ENCODE measurements around the gene FMNL2. TPM values are rescaled to one million over a fixed set of nuclear protein-coding genes. Genes with fewer than 3 reads are reported as not detected.

The FMNL2 gene
- total and polyA plus RNA-seq, 2 of the 4 experiments (the other 2 are of a cell fraction) = 10.9 to 11.4 TPM

DNA sequence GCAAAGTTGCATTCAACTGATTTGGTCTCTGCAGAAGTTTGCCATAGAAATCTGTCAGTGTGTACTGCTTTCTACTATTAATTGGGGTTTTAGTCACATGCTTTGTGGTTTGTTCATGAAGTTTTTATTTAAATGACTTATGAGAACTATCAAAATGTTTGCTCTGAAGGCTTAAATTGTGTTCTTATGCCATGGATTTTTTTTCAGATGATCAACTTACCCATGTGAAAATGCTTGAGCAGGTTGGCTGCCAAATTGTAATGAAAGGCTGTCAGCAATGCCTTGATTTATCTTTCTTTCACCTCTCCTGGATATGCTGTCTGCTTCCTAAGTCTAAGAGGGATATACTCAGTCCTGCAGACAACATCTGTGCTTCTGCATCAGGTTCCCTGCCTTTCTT lies 50.7 kb downstream of the FMNL2 start:
- dilution Hi-C loops (cut with HindIII; ENCODE audit: low sequenced_read_pairs, unreplicated experiment) = no loop called here

More for the DNA sequence above, 50.7 kb downstream of the FMNL2 start:
- H3K36me3 ChIP-seq (ENCODE audit: control insufficient read depth, insufficient read depth, low read length) = no peaks in the 10 kb centered on the region
- in situ Hi-C loops (cut with MboI; ENCODE audit: low sequenced_read_pairs) (no loop called here), intact Hi-C loops (cut with micrococcal nuclease) (no loop called here)
- no peak overlapping the region for H2BK15ac ChIP-seq (ENCODE audit: low read depth, low read length)
- no peak overlapping the region for H4K91ac ChIP-seq (ENCODE audit: insufficient read depth, low read depth, low read length)
- H3K23ac ChIP-seq (ENCODE audit: low read depth, low read length) = no peak overlapping the region
- no peak overlapping the region for H3K4ac ChIP-seq (ENCODE audit: low read depth, low read length)
- DNase-seq (no peak), ATAC-seq (ENCODE audit: low read depth) (no peak)
- no peak overlapping the region for H2AK9ac ChIP-seq (replicated peaks; ENCODE audit: low read depth, low read length, poor library complexity)
- H3K27me3 ChIP-seq (ENCODE audit: control insufficient read depth, insufficient read depth, low read length) = no peaks in the 10 kb centered on the region
- POLR2A ChIA-PET (ENCODE audit: unreplicated experiment) = no interaction called here
- H2BK20ac ChIP-seq (ENCODE audit: low read depth, low read length) = no peak overlapping the region
- H3K14ac ChIP-seq (replicated peaks; ENCODE audit: low read depth, low read length) = no peak overlapping the region
- no peak overlapping the region for H3K4me3 ChIP-seq (ENCODE audit: insufficient read depth, low read depth, low read length)
- no peak overlapping the region for H4K8ac ChIP-seq (ENCODE audit: low read depth in 2 of 2, low read length in 2 of 2)
- H2BK120ac ChIP-seq (ENCODE audit: low read depth, low read length) = no peak overlapping the region
- no peak overlapping the region for H2BK5ac ChIP-seq (ENCODE audit: low read depth, low read length, poor library complexity, severe bottlenecking)
- CTCF ChIA-PET = no interaction called here
- H3K4me1 ChIP-seq (ENCODE audit: control insufficient read depth, insufficient read depth, low read length) = peaks cover 5% of the 10 kb centered on the region; the same call in 1 of the 2 replicates
- no peaks in the 10 kb centered on the region for H3K9me3 ChIP-seq (ENCODE audit: control insufficient read depth, insufficient read depth, low read length)
- H3K9me1 ChIP-seq (ENCODE audit: insufficient read depth, low read length) = no peaks in the 10 kb centered on the region
- no TSS peak for BruUV-seq (replicated peaks)
- H3K9ac ChIP-seq (ENCODE audit: low read depth, low read length) = no peak overlapping the region
- H3K79me1 ChIP-seq (ENCODE audit: low read depth in 1 of 2, low read length in 2 of 2) = peaks cover 21 to 25% of the 10 kb centered on the region in 2 experiments
- no peak overlapping the region for H3K27ac ChIP-seq (ENCODE audit: insufficient read depth, low read length)
- no peak overlapping the region for H3K56ac ChIP-seq (ENCODE audit: extremely low read depth, insufficient read depth, low read length)
- H2AFZ ChIP-seq (replicated peaks; ENCODE audit: low read length, poor library complexity) = no peak overlapping the region
- H3K4me2 ChIP-seq (ENCODE audit: low read depth, low read length) = no peak overlapping the region
- TF ChIP-seq POLR2A (IDR thresholded peaks at IDR 0.05; ENCODE audit: low read depth, low read length) (no peak), RAD21 (IDR thresholded peaks at IDR 0.05; ENCODE audit: low read length) (no peak), MXI1 (IDR thresholded peaks at IDR 0.05; ENCODE audit: borderline replicate concordance, low read depth, low read length) (no peak), FOS (IDR thresholded peaks at IDR 0.05; ENCODE audit: low read depth, low read length) (no peak)
- TF ChIP-seq, protein P1, sequence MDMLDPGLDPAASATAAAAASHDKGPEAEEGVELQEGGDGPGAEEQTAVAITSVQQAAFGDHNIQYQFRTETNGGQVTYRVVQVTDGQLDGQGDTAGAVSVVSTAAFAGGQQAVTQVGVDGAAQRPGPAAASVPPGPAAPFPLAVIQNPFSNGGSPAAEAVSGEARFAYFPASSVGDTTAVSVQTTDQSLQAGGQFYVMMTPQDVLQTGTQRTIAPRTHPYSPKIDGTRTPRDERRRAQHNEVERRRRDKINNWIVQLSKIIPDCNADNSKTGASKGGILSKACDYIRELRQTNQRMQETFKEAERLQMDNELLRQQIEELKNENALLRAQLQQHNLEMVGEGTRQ (IDR thresholded peaks at IDR 0.05; ENCODE audit: low read depth, low read length) = no peak
- TF ChIP-seq, protein P2, sequence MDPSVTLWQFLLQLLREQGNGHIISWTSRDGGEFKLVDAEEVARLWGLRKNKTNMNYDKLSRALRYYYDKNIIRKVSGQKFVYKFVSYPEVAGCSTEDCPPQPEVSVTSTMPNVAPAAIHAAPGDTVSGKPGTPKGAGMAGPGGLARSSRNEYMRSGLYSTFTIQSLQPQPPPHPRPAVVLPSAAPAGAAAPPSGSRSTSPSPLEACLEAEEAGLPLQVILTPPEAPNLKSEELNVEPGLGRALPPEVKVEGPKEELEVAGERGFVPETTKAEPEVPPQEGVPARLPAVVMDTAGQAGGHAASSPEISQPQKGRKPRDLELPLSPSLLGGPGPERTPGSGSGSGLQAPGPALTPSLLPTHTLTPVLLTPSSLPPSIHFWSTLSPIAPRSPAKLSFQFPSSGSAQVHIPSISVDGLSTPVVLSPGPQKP (IDR thresholded peaks at IDR 0.05; ENCODE audit: borderline replicate concordance, low read depth, low read length) = no peak
- no peaks in the 10 kb centered on the region; the same call in 1 of the 2 replicates for H4K20me1 ChIP-seq (ENCODE audit: insufficient read depth, low read length)
- H3K18ac ChIP-seq (ENCODE audit: low read depth, low read length) = no peak overlapping the region
- H4K5ac ChIP-seq (ENCODE audit: low read depth, low read length) = no peak overlapping the region
- no peak overlapping the region for H2AK5ac ChIP-seq (ENCODE audit: low read depth, low read length)

Data from IMR-90 (cell line).